H1 (cell line): Measurements from ENCODE around the gene ENDOU. TPM values are rescaled to one million over a fixed set of nuclear protein-coding genes. Genes with fewer than 3 reads are reported as not detected.

Source experiments
- CTCF ChIA-PET: fragments of 300-600 bp; sonication (Branson Sonifier 250); formaldehyde crosslinking; loops from one replicate; lab custom pipeline; 2021; ENCODE audit not compliant: partially characterized antibody; lab: Charles Lee
- POLR2A ChIA-PET: fragments of 300-600 bp; sonication (Branson Sonifier 250); formaldehyde crosslinking; loops from one replicate; lab custom pipeline; 2021; ENCODE audit warnings: inconsistent platforms; ENCODE audit not compliant: partially characterized antibody; lab: Charles Lee
- DNase-seq, 2 experiments: peaks; one replicate each; pipeline versions ENCODE4 v3.0.0 to v3.0.0-alpha.2; 2010 to 2022; ENCODE audit warnings: low spot score in 2 of 2, low read depth in 1 of 2, mixed read lengths in 1 of 2
- FAIRE-seq: peaks from 2 replicates; lab custom pipeline; 2011; peaks lifted over from hg19 to GRCh38; lab: Jason Lieb, UNC
- H2AFZ ChIP-seq: 2 replicates; pipeline ENCODE4 v1.8.1; 2012; ENCODE audit warnings: low read length, inconsistent platforms
- H2AK5ac ChIP-seq: 2 replicates; pipeline ENCODE4 v1.6.1; 2013; ENCODE audit warnings: low read depth, low read length
- H2BK120ac ChIP-seq: replicated peaks from 2 replicates; pipeline ENCODE3; 2013; ENCODE audit warnings: low read depth, low read length, inconsistent platforms
- H2BK12ac ChIP-seq: 2 replicates; pipeline ENCODE4 v1.6.1; 2013; ENCODE audit warnings: low read depth, low read length
- H2BK15ac ChIP-seq: 2 replicates; pipeline ENCODE4 v1.6.1; 2013; ENCODE audit warnings: low read length
- H2BK20ac ChIP-seq: 2 replicates; pipeline ENCODE4 v1.6.1; 2013; ENCODE audit warnings: low read length
- H2BK5ac ChIP-seq: 2 replicates; pipeline ENCODE4 v1.6.1; 2013; ENCODE audit warnings: low read depth, low read length
- H3K14ac ChIP-seq: 2 replicates; pipeline ENCODE4 v1.6.1; 2013; ENCODE audit warnings: inconsistent platforms; ENCODE audit not compliant: insufficient read length
- H3K18ac ChIP-seq: 2 replicates; pipeline ENCODE4 v1.6.1; 2013; ENCODE audit warnings: low read length; ENCODE audit errors: extremely low read depth
- H3K23ac ChIP-seq: 2 replicates; pipeline ENCODE4 v1.6.1; 2013; ENCODE audit warnings: inconsistent platforms; ENCODE audit not compliant: insufficient read length
- H3K23me2 ChIP-seq: 2 replicates; pipeline ENCODE4 v1.6.1; 2013; ENCODE audit warnings: low read depth, low read length
- H3K27ac ChIP-seq: 2 replicates; pipeline ENCODE4 v1.6.1; 2011; ENCODE audit warnings: low read depth, low read length, inconsistent platforms
- H3K27me3 ChIP-seq, 4 experiments: replicated peaks in 1 of 4; 1 replicate in 1 of 4; 2 replicates in 3 of 4; pipeline versions ENCODE4 v1.6.1 to v1.8.1; 2011 to 2013; ENCODE audit warnings: low read length in 3 of 4, mild to moderate bottlenecking in 3 of 4, inconsistent platforms in 2 of 4, mixed read lengths in 2 of 4, moderate library complexity in 1 of 4; ENCODE audit not compliant: control insufficient read depth in 3 of 4, insufficient read depth in 3 of 4; ENCODE audit errors: extremely low read depth in 1 of 4
- H3K36me3 ChIP-seq, 4 experiments: 2 replicates each; pipeline versions ENCODE4 v1.6.1 to v1.8.1; 2011 to 2013; ENCODE audit warnings: mild to moderate bottlenecking in 4 of 4, low read length in 3 of 4, moderate library complexity in 2 of 4, control low read depth in 1 of 4, inconsistent platforms in 1 of 4; ENCODE audit not compliant: insufficient read depth in 4 of 4, control insufficient read depth in 2 of 4
- H3K4ac ChIP-seq: replicated peaks from 2 replicates; pipeline ENCODE3; 2013; ENCODE audit warnings: low read length, low read depth, mixed read lengths, inconsistent platforms; ENCODE audit not compliant: insufficient read length
- H3K4me1 ChIP-seq, 4 experiments: replicated peaks in 1 of 4; 1 replicate in 1 of 4; 2 replicates in 3 of 4; pipeline versions ENCODE4 v1.6.1 to v1.8.1; 2011 to 2013; ENCODE audit warnings: low read length in 3 of 4, inconsistent platforms in 2 of 4, mixed read lengths in 1 of 4; ENCODE audit not compliant: insufficient read depth in 4 of 4, control insufficient read depth in 3 of 4
- H3K4me2 ChIP-seq, 2 experiments: 2 replicates each; pipeline versions ENCODE4 v1.6.1 to v1.8.1; 2011 to 2013; ENCODE audit warnings: low read depth in 2 of 2, low read length in 2 of 2, control low read depth in 1 of 2, inconsistent platforms in 1 of 2, mild to moderate bottlenecking in 1 of 2; ENCODE audit not compliant: insufficient read depth in 1 of 2
- H3K4me3 ChIP-seq, 4 experiments: fragments of 200-600, 300-600 bp in 1 of 4; sonication (generic), shearing (Covaris generic), sonication (Bioruptor Twin) in 1 of 4; 2 replicates each; pipeline versions ENCODE4 v1.5.1 to v1.8.1; 2011 to 2016; ENCODE audit warnings: low read length in 4 of 4, low read depth in 3 of 4, control low read depth in 2 of 4, inconsistent platforms in 2 of 4, mild to moderate bottlenecking in 2 of 4, mixed read lengths in 1 of 4, moderate library complexity in 1 of 4; ENCODE audit not compliant: insufficient read depth in 2 of 4; ENCODE audit errors: extremely low read depth in 1 of 4
- H3K56ac ChIP-seq: replicated peaks from 2 replicates; pipeline ENCODE3; 2013; ENCODE audit warnings: low read depth, mild to moderate bottlenecking, mixed read lengths, low read length, inconsistent platforms; ENCODE audit not compliant: insufficient read length
- H3K79me1 ChIP-seq: 2 replicates; pipeline ENCODE4 v1.6.1; 2013; ENCODE audit warnings: low read depth, low read length, control low read depth
- H3K79me2 ChIP-seq, 2 experiments: 2 replicates each; pipeline versions ENCODE4 v1.6.1 to v1.8.1; 2012 to 2013; ENCODE audit warnings: low read length in 2 of 2, mild to moderate bottlenecking in 2 of 2, inconsistent platforms in 1 of 2; ENCODE audit not compliant: insufficient read depth in 2 of 2, control insufficient read depth in 1 of 2
- H3K9ac ChIP-seq, 4 experiments: replicated peaks in 1 of 4; 1 replicate in 1 of 4; 2 replicates in 3 of 4; pipeline versions ENCODE4 v1.6.1 to v1.8.1; 2011 to 2013; ENCODE audit warnings: low read depth in 3 of 4, low read length in 3 of 4, control low read depth in 2 of 4, mild to moderate bottlenecking in 2 of 4, moderate library complexity in 2 of 4, inconsistent platforms in 1 of 4; ENCODE audit errors: extremely low read depth in 1 of 4
- H3K9me3 ChIP-seq, 2 experiments: 2 replicates each; pipeline versions ENCODE4 v1.6.1 to v1.8.1; 2012 to 2013; ENCODE audit warnings: mild to moderate bottlenecking in 2 of 2, moderate library complexity in 2 of 2, control low read depth in 1 of 2, inconsistent platforms in 1 of 2, low read depth in 1 of 2, low read length in 1 of 2, mixed read lengths in 1 of 2; ENCODE audit not compliant: insufficient read depth in 2 of 2
- H4K20me1 ChIP-seq, 2 experiments: replicated peaks in 1 of 2; 2 replicates each; pipeline versions ENCODE3 to v1.8.1; 2011 to 2013; ENCODE audit warnings: inconsistent platforms in 2 of 2, low read length in 2 of 2, mild to moderate bottlenecking in 1 of 2; ENCODE audit not compliant: insufficient read depth in 2 of 2, control insufficient read depth in 1 of 2
- H4K5ac ChIP-seq: 2 replicates; pipeline ENCODE4 v1.6.1; 2013; ENCODE audit warnings: low read length, low read depth, mixed read lengths, inconsistent platforms; ENCODE audit not compliant: insufficient read length
- H4K8ac ChIP-seq: 2 replicates; pipeline ENCODE4 v1.8.0; 2013; ENCODE audit warnings: mild to moderate bottlenecking, moderate library complexity, low read length, inconsistent platforms; ENCODE audit not compliant: insufficient read depth; ENCODE audit errors: extremely low read depth
- H4K91ac ChIP-seq: replicated peaks from 2 replicates; pipeline ENCODE3; 2013; ENCODE audit warnings: low read length, mixed read lengths, inconsistent platforms; ENCODE audit not compliant: insufficient read length
- POLR2AphosphoS5 ChIP-seq: IDR thresholded peaks from 2 replicates; pipeline ENCODE4 v1.6.1; 2011; ENCODE audit warnings: low read depth, low read length
- WGBS, 2 experiments: shearing (Covaris generic) in 1 of 2; methylation state at CpG; one replicate each; pipeline versions ENCODE4 v1.1.6 to v1.1.7; 2013 to 2015; ENCODE audit warnings: low lambda C conversion rate in 2 of 2, mixed read lengths in 2 of 2, inconsistent platforms in 1 of 2, low coverage in 1 of 2, missing lambda C conversion rate in 1 of 2; ENCODE audit not compliant: insufficient replicate concordance in 2 of 2, insufficient coverage in 1 of 2, insufficient read length in 1 of 2; ENCODE audit errors: extremely low coverage in 1 of 2, missing lambda C conversion rate in 1 of 2; 5-methylcytosine and 5-hydroxymethylcytosine counted together
- polyA plus RNA-seq, 7 experiments: library from polyadenylated mRNA; depleted of rRNA in 3 of 7; stranded (reverse) in 5 of 7; unstranded in 2 of 7; fragments of >200 nt in 5 of 7; fragments of 200-250 nt in 2 of 7; gene quantifications; 1 replicate in 5 of 7; 2 replicates in 1 of 7; 4 replicates in 1 of 7; pipeline versions ENCODE4 v1.2.1 to v1.2.3, GENCODE V29; 2011 to 2013; ENCODE audit warnings: missing spikeins in 2 of 7, mixed read lengths in 2 of 7
- total RNA-seq: library from RNA; stranded (reverse); fragmentation: NEBNext Ultra II Directional; extraction: Animal tissue kit (Norgen Biotek cat#: 25700); gene quantifications from 2 replicates; pipeline ENCODE4 v1.2.1, GENCODE V29; 2021

Gene ENDOU
- total and polyA plus RNA-seq, 2 of the 8 experiments (the other 6 are each of a cell fraction or from before 2014, with no cell fraction given), result not detected

- FAIRE-seq (no peak), DNase-seq (no peak)
- Histone ChIP-seq H3K4me3 (no peak overlapping the region), H4K5ac (no peak overlapping the region), H2BK120ac (no peak overlapping the region), H3K27me3 (no peaks in the 10 kb centered on the region), H2BK12ac (no peak overlapping the region), H4K8ac (no peak overlapping the region), H2BK15ac (no peak overlapping the region), H3K4me1 (peaks cover 0 to 6% (median 0%) of the 10 kb centered on the region in 4 experiments; a peak in 1 of 7 replicates), H2AFZ (no peak overlapping the region), H3K23me2 (no peaks in the 10 kb centered on the region), H2AK5ac (no peak overlapping the region), H3K9me3 (no peaks in the 10 kb centered on the region), H3K79me2 (no peaks in the 10 kb centered on the region), H4K20me1 (no peaks in the 10 kb centered on the region), H3K56ac (no peak overlapping the region), H3K4ac (no peak overlapping the region), H3K36me3 (0 out of 8 replicates have a peak, but pooled peaks cover 0 to 3% (median 0%) of the 10 kb centered on the region in 4 experiments), H2BK5ac (no peak overlapping the region), H3K4me2 (no peak overlapping the region), H3K9ac (no peak overlapping the region), H4K91ac (no peak overlapping the region), H2BK20ac (no peak overlapping the region), H3K79me1 (no peaks in the 10 kb centered on the region), H3K27ac (no peak overlapping the region), H3K14ac (no peak overlapping the region), H3K18ac (no peak overlapping the region), H3K23ac (no peak overlapping the region)
- POLR2A ChIA-PET, result interaction anchor here (1.1 to 2.6 kb wide), 5 partner anchors 10 to 18 kb away, joined by 3 to 10 read pairs (median 3); partner anchors contain the start of gene RPAP3
- CTCF ChIA-PET, result interaction anchor here (0.8 to 64.6 kb wide), 7 partner anchors 9 to 147 kb away, joined by 3 to 2442 read pairs (median 10); partner anchors contain the start of genes RAPGEF3 and SLC48A1
- WGBS, 2 experiments, result 92% methylated on average over 5 of the region's 5 CpGs; no CpG with 5 or more reads in 1 of the 2 experiments
- TF ChIP-seq POLR2AphosphoS5, result no peak
Observed at GRCh38 chr12:47722941-47723631, 2.2 kb downstream of the ENDOU start.
